Motor neuron (in vitro differentiated cells): ENCODE measurements around the gene TXNRD1. TPM values are rescaled to one million over a fixed set of nuclear protein-coding genes. Genes with fewer than 3 reads are reported as not detected.
"Not testable (repeated sequence)": the region's sequence is repeated elsewhere in the genome, so short reads cannot be mapped to it uniquely, and the experiment has no call there.

Experiments used
- ATAC-seq, 8 experiments: fragments of 200-7000 bp; cut with Tn5 transposase; replicated peaks in 6 of 8; 2 replicates each; pipeline ENCODE4 v1.8.0; 2021; ENCODE audit warnings: mild to moderate bottlenecking in 8 of 8, moderate library complexity in 8 of 8
- H3K27ac ChIP-seq, 2 donors: fragments of 250-450 bp; sonication (Bioruptor Pico); 2 replicates each; pipeline ENCODE4 v1.9.0; 2021; ENCODE audit warnings: antibody characterized with exemption in 2 of 2, mild to moderate bottlenecking in 2 of 2, moderate library complexity in 1 of 2
- H3K4me1 ChIP-seq, 2 donors: fragments of 250-450 bp; sonication (Bioruptor Pico); replicated peaks in 1 of 2; 2 replicates each; pipeline ENCODE4 v1.6.1; 2021; ENCODE audit warnings: antibody characterized with exemption in 2 of 2, mild to moderate bottlenecking in 2 of 2, moderate library complexity in 1 of 2
- H3K4me3 ChIP-seq, 5 donors: fragments of 250-450 bp; sonication (Bioruptor Pico); 2 replicates each; pipeline ENCODE4 v1.9.0; 2021; ENCODE audit warnings: antibody characterized with exemption in 5 of 5, mild to moderate bottlenecking in 5 of 5, moderate library complexity in 4 of 5
- WGBS, 10 experiments: fragments of 450-650 bp; shearing (Covaris generic); methylation state at CpG; one replicate each; pipeline ENCODE4 v1.0.0; 2022; 5-methylcytosine and 5-hydroxymethylcytosine counted together
- in situ Hi-C, 9 experiments: fragments of 400-800 bp; cut with MboI; loops; one replicate each; pipeline ENCODE4 v1.15.0; 2021; ENCODE audit warnings: low sequenced_read_pairs in 9 of 9, low pct_unique_long_range_greater_than_20kb in 2 of 9; ENCODE audit not compliant: unreplicated experiment in 9 of 9
- total RNA-seq, 8 experiments: library from RNA; unstranded; fragments of 300-600 nt; gene quantifications; 2 replicates each; pipeline versions ENCODE4 v1.2.3 to v1.2.4, GENCODE V29; 2022

The TXNRD1 gene
- total RNA-seq, 8 experiments from 2014 or later, result 42.8 to 219 (median 87.5) TPM

GRCh38 chr12:104201238-104202001, 14.2 kb upstream of the TXNRD1 start:
- H3K4me1 ChIP-seq, result no peaks in the 10 kb centered on the region
- no peak overlapping the region for H3K27ac ChIP-seq
- in situ Hi-C loops, result loop anchor here in 1 of 9 experiments (25.0 kb wide), 1 partner anchor 161 kb away; no protein-coding TSS in a partner anchor
- ATAC-seq, result peak in 7 of 8 experiments; percentile 34 to 90 (median 54)
- 0 to 83% (median 50%) methylated on average over 1 to 3 of the region's 3 CpGs; no CpG with 5 or more reads in 3 of the 10 experiments for WGBS, 10 experiments
- no peak overlapping the region for H3K4me3 ChIP-seq

- ATAC-seq, result no peak
- in situ Hi-C loops, result loop anchor here in 1 of 9 experiments (25.0 kb wide), 1 partner anchor 157 kb away; no protein-coding TSS in a partner anchor
- no peak overlapping the region for H3K4me3 ChIP-seq
- 0 to 94% (median 76%) methylated on average over 1 to 10 of the region's 19 CpGs; no CpG with 5 or more reads in 2 of the 10 experiments for WGBS, 10 experiments
- no peak overlapping the region for H3K27ac ChIP-seq
- no peaks in the 10 kb centered on the region for H3K4me1 ChIP-seq
Observed at GRCh38 chr12:104204690-104205480, 10.7 kb upstream of the TXNRD1 start.

- no peak for ATAC-seq
- 20 to 67% (median 43%) methylated on average over 1 to 3 of the region's 8 CpGs; no CpG with 5 or more reads in 7 of the 10 experiments for WGBS, 10 experiments
- H3K4me1 ChIP-seq, result no peaks in the 10 kb centered on the region
- H3K4me3 ChIP-seq, result no peak overlapping the region
- in situ Hi-C loops, result loop anchor here in 1 of 9 experiments (25.0 kb wide), 1 partner anchor 155 kb away; no protein-coding TSS in a partner anchor
- H3K27ac ChIP-seq, result no peak overlapping the region
Observed at GRCh38 chr12:104207416-104208205, 8.0 kb upstream of the TXNRD1 start.

GRCh38 chr12:104212516-104212915, 3.1 kb upstream of the TXNRD1 start:
- in situ Hi-C loops, result loop anchor here in 2 of 9 experiments (10.0 to 25.0 kb wide), 2 partner anchors 72 to 150 kb away; no protein-coding TSS in a partner anchor
- WGBS, 10 experiments, result 75 to 96% (median 93%) methylated on average over 1 to 4 of the region's 4 CpGs; no CpG with 5 or more reads in 1 of the 10 experiments
- no peak for ATAC-seq
- H3K4me1 ChIP-seq, result no peaks in the 10 kb centered on the region
- no peak overlapping the region for H3K4me3 ChIP-seq
- H3K27ac ChIP-seq, result no peak overlapping the region

- peak in 1 of 8 experiments; percentile 39 for ATAC-seq
- H3K27ac ChIP-seq, result no peak overlapping the region
- H3K4me3 ChIP-seq, result no peak overlapping the region
- WGBS, 10 experiments, result 8 to 100% (median 94%) methylated on average over 1 to 2 of the region's 2 CpGs; no CpG with 5 or more reads in 1 of the 10 experiments
- H3K4me1 ChIP-seq, result no peaks in the 10 kb centered on the region
- in situ Hi-C loops, result loop anchor here in 2 of 9 experiments (10.0 to 25.0 kb wide), 2 partner anchors 71 to 148 kb away; no protein-coding TSS in a partner anchor
Observed at GRCh38 chr12:104213952-104214351, 1.6 kb upstream of the TXNRD1 start.

GRCh38 chr12:104216521-104216924, 944 bp downstream of the TXNRD1 start:
- in situ Hi-C loops, result loop anchor here in 2 of 9 experiments (10.0 to 25.0 kb wide), 2 partner anchors 68 to 146 kb away; no protein-coding TSS in a partner anchor
- Histone ChIP-seq H3K4me1 (no peaks in the 10 kb centered on the region), H3K27ac (no peak overlapping the region), H3K4me3 (no peak overlapping the region)
- 90 to 100% (median 100%) methylated on average over 1 of the region's 1 CpG; no CpG with 5 or more reads in 6 of the 10 experiments for WGBS, 10 experiments
- ATAC-seq, result no peak

- not testable (repeated sequence) for ATAC-seq, H3K27ac ChIP-seq, H3K4me3 ChIP-seq, H3K4me1 ChIP-seq
- 90 to 100% (median 100%) methylated on average over 1 to 2 of the region's 2 CpGs; no CpG with 5 or more reads in 3 of the 10 experiments for WGBS, 10 experiments
- in situ Hi-C loops, result loop anchor here in 2 of 9 experiments (10.0 to 25.0 kb wide), 2 partner anchors 66 to 144 kb away; no protein-coding TSS in a partner anchor
Observed at GRCh38 chr12:104218506-104218905, 2.9 kb downstream of the TXNRD1 start.

GRCh38 chr12:104218935-104219334, 3.4 kb downstream of the TXNRD1 start:
- 71 to 100% (median 83%) methylated on average over 1 of the region's 1 CpG; no CpG with 5 or more reads in 6 of the 10 experiments for WGBS, 10 experiments
- ATAC-seq, result no peak
- in situ Hi-C loops, result loop anchor here in 2 of 9 experiments (10.0 to 25.0 kb wide), 2 partner anchors 66 to 143 kb away; no protein-coding TSS in a partner anchor
- H3K27ac ChIP-seq, result no peak overlapping the region
- H3K4me1 ChIP-seq, result no peaks in the 10 kb centered on the region
- H3K4me3 ChIP-seq, result no peak overlapping the region

GRCh38 chr12:104219361-104219892, 3.8 kb downstream of the TXNRD1 start:
- peak; percentile 25 to 75 (median 62) for ATAC-seq
- H3K4me3 ChIP-seq, result no peak overlapping the region

GRCh38 chr12:104219908-104220404, 4.4 kb downstream of the TXNRD1 start:
- in situ Hi-C loops, result loop anchor here in 2 of 9 experiments (10.0 to 25.0 kb wide), 2 partner anchors 65 to 142 kb away; no protein-coding TSS in a partner anchor
- Histone ChIP-seq H3K4me3 (no peak overlapping the region), H3K27ac (no peak overlapping the region), H3K4me1 (no peaks in the 10 kb centered on the region)
- peak in 3 of 8 experiments; percentile 28 to 68 (median 54) for ATAC-seq
- WGBS, 10 experiments, result 0 to 90% (median 77%) methylated on average over 1 to 4 of the region's 4 CpGs; no CpG with 5 or more reads in 2 of the 10 experiments

More at GRCh38 chr12:104219361-104219892, 3.8 kb downstream of the TXNRD1 start:
- in situ Hi-C loops, result loop anchor here in 2 of 9 experiments (10.0 to 25.0 kb wide), 2 partner anchors 65 to 143 kb away; no protein-coding TSS in a partner anchor
- H3K4me1 ChIP-seq, result no peaks in the 10 kb centered on the region
- 6 to 100% (median 63%) methylated on average over 1 to 3 of the region's 4 CpGs; no CpG with 5 or more reads in 1 of the 10 experiments for WGBS, 10 experiments
- no peak overlapping the region for H3K27ac ChIP-seq

GRCh38 chr12:104220931-104221330, 5.4 kb downstream of the TXNRD1 start:
- no peak overlapping the region for H3K27ac ChIP-seq
- ATAC-seq, result no peak
- in situ Hi-C loops, result loop anchor here in 1 of 9 experiments (25.0 kb wide), 1 partner anchor 141 kb away; no protein-coding TSS in a partner anchor
- H3K4me3 ChIP-seq, result no peak overlapping the region
- H3K4me1 ChIP-seq, result no peaks in the 10 kb centered on the region
- WGBS, 10 experiments, result 60 to 100% (median 91%) methylated on average over 1 to 5 of the region's 6 CpGs; no CpG with 5 or more reads in 2 of the 10 experiments
